OCI-LY7 (cell line): ENCODE data around the gene RPL35.

Experiments
- CTCF ChIP-seq: fragments of 200-600 bp; sonication (generic); conservative IDR thresholded peaks from 2 replicates; pipeline ENCODE4 v1.5.1; 2014; ENCODE audit warnings: mild to moderate bottlenecking, antibody characterized with exemption, low read length, moderate library complexity, mixed read lengths
- EZH2phosphoT487 ChIP-seq: fragments of 200-600 bp; sonication (generic); IDR thresholded peaks from 2 replicates; pipeline ENCODE4 v1.6.1; 2018; ENCODE audit warnings: low read depth, borderline replicate concordance, mild to moderate bottlenecking, mixed run types, antibody characterized with exemption, low read length, moderate library complexity, mixed read lengths

GRCh38 chr9:124818431-124819281 lies 43.1 kb downstream of the RPL35 start:
- TF ChIP-seq CTCF (no peak), EZH2phosphoT487 (no peak)
